ENCODE data around the gene MRS2.
A peak's percentile ranks its signal among the peaks of the same experiment; 100 is the strongest.

The MRS2 gene

GRCh38 chr6:24431045-24431451 lies 28.3 kb downstream of the MRS2 start:
- peak in 1 of 2 donors; percentile 41 for ATAC-seq

- ATAC-seq: no peak
These were observed 29.9 kb downstream of the MRS2 start for GRCh38 chr6:24432611-24433010.

- ATAC-seq: no peak
These were observed 34.2 kb downstream of the MRS2 start for GRCh38 chr6:24436979-24437378.

- no peak for ATAC-seq
These were observed 37.3 kb downstream of the MRS2 start for GRCh38 chr6:24439858-24440539.

DNA sequence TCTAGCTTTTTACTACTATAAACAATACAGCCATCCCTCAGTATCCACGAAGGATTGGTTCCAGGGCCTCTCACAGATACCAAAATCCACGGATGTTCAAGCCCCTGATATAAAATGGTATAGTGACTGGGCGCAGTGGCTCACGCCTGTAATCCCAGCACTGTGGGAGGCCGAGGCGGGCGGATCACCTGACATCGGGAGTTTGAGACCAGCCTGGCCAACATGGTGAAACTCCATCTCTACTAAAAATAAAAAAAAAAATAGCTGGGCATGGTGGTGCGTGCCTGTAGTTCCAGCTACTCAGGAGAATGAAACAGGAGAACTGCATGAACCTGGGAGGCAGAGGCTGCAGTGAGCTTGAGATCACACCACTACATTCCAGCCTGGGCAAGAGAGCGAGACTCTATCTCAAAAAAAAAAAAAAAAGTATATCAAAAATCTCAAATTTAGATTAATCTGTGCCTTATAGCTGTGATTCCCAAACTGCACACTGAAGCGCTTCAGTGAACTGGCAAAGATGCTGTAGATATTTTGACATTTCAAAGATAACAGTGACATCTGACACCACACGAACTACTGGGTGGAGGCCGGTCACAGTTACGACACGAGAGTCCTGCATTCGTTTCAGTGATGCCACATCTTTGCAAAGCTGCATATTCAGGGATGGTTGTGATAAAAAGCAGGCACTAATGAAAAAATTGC lies 38.3 kb downstream of the MRS2 start:
- ATAC-seq: no peak

GRCh38 chr6:24441599-24441904 lies 38.8 kb downstream of the MRS2 start:
- ATAC-seq: no peak

DNA sequence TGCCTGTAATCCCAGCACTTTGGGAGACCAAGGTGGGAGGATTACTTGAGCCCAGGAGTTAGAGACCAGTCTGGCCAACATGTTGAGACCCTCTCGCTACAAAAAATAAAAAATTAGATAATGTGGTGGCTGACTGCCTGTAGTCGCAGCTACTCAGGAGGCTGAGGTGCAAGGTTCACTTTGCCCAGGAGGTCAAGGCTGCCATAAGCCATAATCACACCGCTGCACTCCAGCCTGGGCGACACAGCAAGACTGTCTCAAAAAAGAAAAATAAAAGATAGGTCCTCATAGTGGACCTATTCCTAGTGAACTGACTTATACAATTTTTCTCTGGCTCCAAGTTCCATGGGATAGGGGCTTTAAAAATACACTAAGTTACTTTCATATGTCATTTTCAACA lies 41.9 kb downstream of the MRS2 start:
- ATAC-seq: no peak

DNA sequence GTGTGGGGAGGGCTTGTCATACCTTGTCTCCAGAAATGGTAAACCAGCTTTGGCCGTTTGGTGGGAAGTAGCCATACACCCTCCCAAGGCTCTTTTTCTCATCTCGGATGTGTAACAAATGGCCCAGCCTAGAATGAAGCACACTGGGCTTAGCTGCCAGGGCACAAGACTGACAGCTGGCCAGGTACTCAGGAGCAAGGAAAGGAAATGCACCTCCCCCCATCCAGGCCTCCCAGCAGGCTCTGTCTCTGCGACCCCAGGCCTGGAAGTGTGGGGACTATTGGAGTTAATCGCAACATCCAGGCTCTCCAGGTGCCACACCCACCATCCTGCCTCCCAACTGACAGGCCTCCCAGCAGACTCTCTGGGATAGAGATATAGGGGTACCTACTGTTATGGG lies 43.0 kb downstream of the MRS2 start:
- ATAC-seq: no peak

DNA sequence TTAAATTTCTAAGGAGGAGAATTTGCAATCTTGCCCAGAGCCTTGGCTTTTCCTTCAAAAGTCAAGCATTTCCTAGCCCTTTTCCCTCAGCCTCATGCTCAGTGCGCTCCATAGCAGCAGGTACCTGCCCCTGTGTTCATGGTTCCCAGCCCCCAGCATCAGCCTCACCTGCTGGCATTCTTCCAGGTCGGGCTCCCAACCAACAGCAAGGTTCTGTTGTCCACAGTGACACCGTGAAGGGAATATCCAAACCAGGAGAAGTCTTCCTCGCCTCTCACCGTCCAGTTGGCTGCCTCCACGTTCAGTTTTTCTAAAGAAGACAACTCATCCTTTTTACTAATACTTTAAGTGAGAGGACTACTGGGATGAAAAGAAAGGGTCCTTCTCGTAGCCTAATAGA lies 43.9 kb downstream of the MRS2 start:
- ATAC-seq: no peak

DNA sequence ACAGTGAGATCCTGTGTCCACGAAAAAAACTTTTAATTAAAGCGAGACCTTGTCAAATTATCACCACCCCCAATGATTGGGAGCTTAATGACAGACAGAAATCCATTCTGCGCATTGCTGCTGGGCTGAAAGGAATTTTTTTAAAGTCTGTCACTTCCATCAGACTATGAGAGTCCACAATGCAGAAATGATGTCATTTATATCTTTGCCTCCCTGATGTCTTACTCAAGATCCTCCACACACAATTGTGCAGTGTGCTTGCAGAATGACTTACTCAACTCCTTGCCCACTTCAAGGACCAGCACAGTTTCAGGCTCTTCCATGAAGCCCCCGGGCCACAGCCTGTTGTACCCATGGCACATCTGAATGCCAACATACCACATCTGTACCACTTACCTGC lies 45.7 kb downstream of the MRS2 start:
- ATAC-seq: no peak

DNA sequence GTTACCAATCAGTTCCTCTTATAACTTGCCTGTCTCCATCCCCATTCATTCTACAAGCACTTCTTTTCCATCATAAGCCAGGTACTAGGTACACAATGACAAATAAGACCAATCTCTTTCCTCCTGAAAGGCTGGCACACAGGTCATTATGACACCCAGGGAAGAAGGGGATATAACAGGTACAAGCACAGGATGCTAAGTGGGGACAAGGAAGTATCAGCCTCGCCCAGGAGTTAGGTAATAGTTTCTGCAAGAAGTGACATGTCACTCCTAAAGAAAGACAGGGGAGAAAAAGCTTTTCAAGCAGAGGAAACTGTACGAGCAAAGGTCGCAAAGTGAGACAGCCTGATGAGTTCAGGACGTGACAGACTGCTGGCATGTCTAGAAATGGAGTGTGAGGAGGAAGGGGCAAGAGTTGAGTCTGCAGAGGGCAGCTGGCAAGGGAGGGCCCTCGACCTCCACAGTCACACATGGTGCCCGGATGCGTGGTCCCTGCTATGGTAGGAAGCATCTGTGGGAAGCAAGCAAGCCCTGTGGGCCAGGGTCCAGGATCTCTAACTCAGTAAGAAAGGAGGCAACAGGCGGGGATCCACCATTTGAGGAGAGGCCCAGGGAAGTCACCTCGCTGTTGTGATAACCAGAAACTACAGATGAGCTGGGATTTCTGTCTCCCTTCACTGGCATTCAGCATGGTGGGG lies 46.2 kb downstream of the MRS2 start:
- no peak for ATAC-seq

DNA sequence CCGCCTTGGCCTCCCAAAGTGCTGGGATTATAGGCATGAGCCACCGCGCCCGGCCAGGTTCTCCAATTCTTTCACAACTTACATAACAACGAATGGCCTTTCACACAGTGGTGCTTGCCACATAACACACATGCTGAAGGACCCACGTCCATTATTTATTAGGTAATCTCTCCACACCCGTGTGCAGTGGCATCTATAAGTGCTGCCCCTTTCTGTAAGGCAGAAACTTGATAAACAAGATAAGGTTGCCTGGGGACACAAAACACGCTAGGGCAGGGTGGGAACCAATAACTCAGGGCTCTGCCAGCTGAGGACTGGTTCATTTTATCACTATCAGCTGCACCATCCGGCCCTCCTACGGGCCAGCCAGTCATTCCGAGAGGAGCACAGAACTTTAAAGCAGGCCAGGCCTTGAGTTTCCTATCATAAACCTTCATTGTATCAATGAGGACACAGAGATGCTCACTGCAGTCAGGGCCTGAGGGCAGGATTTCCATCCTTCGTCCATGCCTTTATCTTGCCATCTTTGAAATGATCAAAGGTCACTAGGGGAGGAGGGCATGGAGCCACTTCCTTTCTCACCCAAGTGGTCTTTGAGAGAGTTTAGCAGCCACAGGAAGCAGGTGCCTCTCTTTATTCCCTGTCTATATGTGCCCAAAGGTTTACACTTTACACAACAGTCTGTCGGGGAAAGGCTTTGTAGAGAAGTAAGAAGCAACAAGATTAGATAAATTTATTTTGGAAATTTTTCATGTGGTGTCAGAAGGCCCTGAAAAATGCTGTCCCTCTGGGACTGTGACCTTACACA lies 49.0 kb downstream of the MRS2 start:
- no peak for ATAC-seq

- no peak for ATAC-seq
These were observed 51.2 kb downstream of the MRS2 start for GRCh38 chr6:24453921-24454320.

- no peak for ATAC-seq
These were observed 51.7 kb downstream of the MRS2 start for GRCh38 chr6:24454452-24454851.

GRCh38 chr6:24455061-24455460 lies 52.3 kb downstream of the MRS2 start:
- no peak for ATAC-seq

DNA sequence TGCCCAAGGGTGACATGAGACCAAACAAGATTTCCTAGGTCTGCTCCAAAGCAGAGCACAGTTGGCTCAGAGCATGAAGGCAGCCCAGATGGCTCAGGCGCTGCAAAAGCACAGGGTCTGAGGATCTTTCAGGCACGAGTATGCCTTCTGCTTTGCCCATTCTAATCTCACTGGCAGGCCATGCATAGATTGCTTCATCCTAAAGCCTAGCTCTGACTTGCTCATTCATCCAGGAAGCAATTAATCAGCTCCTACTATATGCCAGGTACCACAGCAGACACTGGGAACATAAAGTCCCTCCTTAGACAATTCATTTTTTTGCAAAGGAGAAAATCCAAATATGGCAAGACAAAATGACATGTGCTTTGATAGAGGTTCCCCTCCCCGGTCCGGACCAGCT lies 55.4 kb downstream of the MRS2 start:
- no peak for ATAC-seq

- no peak for ATAC-seq
These were observed 56.2 kb downstream of the MRS2 start for GRCh38 chr6:24458941-24459340.

GRCh38 chr6:24460966-24461365 lies 58.2 kb downstream of the MRS2 start:
- no peak for ATAC-seq

DNA sequence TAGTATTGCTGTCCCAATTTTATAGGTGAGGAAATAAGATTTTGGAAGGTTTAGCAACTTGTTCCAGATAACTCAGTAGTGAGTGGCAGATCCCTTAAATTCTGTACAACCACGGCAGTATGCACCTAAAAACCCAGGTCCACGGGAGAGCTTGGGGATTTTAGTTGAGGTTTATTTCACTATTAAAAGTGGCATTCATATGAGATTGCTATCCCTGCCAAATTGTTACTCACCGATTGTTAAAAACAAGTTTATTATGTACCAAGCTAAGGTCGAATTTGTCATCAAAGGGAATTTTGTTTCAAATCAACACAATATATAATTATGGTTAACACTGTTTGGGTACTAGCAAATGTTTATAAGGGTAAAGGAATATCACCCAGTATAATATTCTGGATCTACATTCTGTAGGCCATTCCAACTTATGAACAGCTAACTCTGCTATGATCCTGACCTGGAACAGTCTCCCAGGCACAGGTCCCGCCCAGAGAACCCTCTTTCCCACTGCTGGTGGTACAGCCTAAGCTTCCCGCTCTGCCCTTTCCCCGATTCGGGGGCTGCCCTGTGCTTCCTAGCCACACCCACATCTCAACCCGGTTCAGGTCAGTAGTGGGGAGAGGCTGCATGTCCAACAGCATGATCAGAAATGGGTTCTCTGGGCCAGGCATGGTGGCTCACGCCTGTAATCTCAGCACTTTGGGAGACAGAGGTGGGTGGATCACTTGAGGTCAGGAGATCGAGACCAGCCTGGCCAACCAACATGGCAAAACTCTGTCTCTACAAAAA lies 61.7 kb downstream of the MRS2 start:
- no peak for ATAC-seq

- no peak for ATAC-seq
These were observed 67.1 kb downstream of the MRS2 start for GRCh38 chr6:24469811-24470210.

- ATAC-seq: no peak
These were observed 69.4 kb downstream of the MRS2 start for GRCh38 chr6:24472181-24472580.

Measured in activated CD4-positive, CD25-positive, alpha-beta regulatory T cell treated with anti-CD3 and anti-CD28 coated beads, Interleukin-2, amount 50 U/mL, for 24 hours (primary cell).